IPS-NIHi7 (cell line): ENCODE data around the gene AMN1.
A peak's percentile ranks its signal among the peaks of the same experiment; 100 is the strongest.
"Not testable (repeated sequence)": the region's sequence is repeated elsewhere in the genome, so short reads cannot be mapped to it uniquely, and the experiment has no call there.

Source experiments
- DNase-seq: peaks from one replicate; pipeline ENCODE4 v3.0.0; 2012; ENCODE audit warnings: mixed read lengths; ENCODE audit errors: extremely low spot score

AMN1 gene

GRCh38 chr12:31733549-31734432 lies 5.0 kb upstream of the AMN1 start:
- not testable (repeated sequence) for DNase-seq

GRCh38 chr12:31732926-31733548 lies 4.2 kb upstream of the AMN1 start:
- peak; percentile 45 for DNase-seq

GRCh38 chr12:31731203-31731602 lies 2.4 kb upstream of the AMN1 start:
- DNase-seq = not testable (repeated sequence)

GRCh38 chr12:31729705-31730104 lies 884 bp upstream of the AMN1 start:
- DNase-seq = no peak

GRCh38 chr12:31728289-31728916 lies 418 bp downstream of the AMN1 start:
- DNase-seq = peak; percentile 33

GRCh38 chr12:31727192-31727591 lies 1.6 kb downstream of the AMN1 start:
- no peak for DNase-seq

GRCh38 chr12:31726575-31726974 lies 2.2 kb downstream of the AMN1 start:
- no peak for DNase-seq

- DNase-seq = no peak
Measured at GRCh38 chr12:31724557-31724956, 4.3 kb downstream of the AMN1 start.

- no peak for DNase-seq
Measured at GRCh38 chr12:31722580-31722979, 6.2 kb downstream of the AMN1 start.

GRCh38 chr12:31718542-31719198 lies 10.2 kb downstream of the AMN1 start:
- DNase-seq = not testable (repeated sequence)

GRCh38 chr12:31716998-31717397 lies 11.8 kb downstream of the AMN1 start:
- not testable (repeated sequence) for DNase-seq

- DNase-seq = peak; percentile 18
Measured at GRCh38 chr12:31715283-31715825, 13.5 kb downstream of the AMN1 start.

GRCh38 chr12:31714406-31715271 lies 14.2 kb downstream of the AMN1 start:
- DNase-seq = no peak

GRCh38 chr12:31712877-31713276 lies 15.9 kb downstream of the AMN1 start:
- DNase-seq = no peak

GRCh38 chr12:31710021-31710818 lies 18.6 kb downstream of the AMN1 start:
- DNase-seq = no peak

GRCh38 chr12:31708118-31708517 lies 20.7 kb downstream of the AMN1 start:
- not testable (repeated sequence) for DNase-seq

- DNase-seq = no peak
Measured at GRCh38 chr12:31705621-31706020, 23.2 kb downstream of the AMN1 start.

GRCh38 chr12:31702047-31702446 lies 26.8 kb downstream of the AMN1 start:
- DNase-seq = peak; percentile 41

- DNase-seq = not testable (repeated sequence)
Measured at GRCh38 chr12:31689921-31690320, 38.9 kb downstream of the AMN1 start.

- no peak for DNase-seq
Measured at GRCh38 chr12:31687101-31687527, 41.7 kb downstream of the AMN1 start.
